Large intestine (tissue), 3 donors: ENCODE data around the gene OOSP1. TPM values are rescaled to one million over a fixed set of nuclear protein-coding genes. Genes with fewer than 3 reads are reported as not detected.

Experiments used
- DNase-seq, 2 donors: peaks; one replicate each; pipeline versions ENCODE4 v3.0.0 to v3.0.0-alpha.2; 2013
- H3K27ac ChIP-seq: one replicate; pipeline ENCODE4 v1.5.1; 2013; ENCODE audit warnings: low read length
- H3K27me3 ChIP-seq: 2 replicates; pipeline ENCODE4 v1.6.1; 2013; ENCODE audit warnings: low read length; ENCODE audit not compliant: control insufficient read depth, insufficient read depth
- H3K36me3 ChIP-seq: 2 replicates; pipeline ENCODE4 v1.6.1; 2013; ENCODE audit warnings: low read length; ENCODE audit not compliant: control insufficient read depth, insufficient read depth
- H3K4me1 ChIP-seq: one replicate; pipeline ENCODE4 v1.6.1; 2013; ENCODE audit warnings: low read length; ENCODE audit not compliant: control insufficient read depth, insufficient read depth
- H3K4me3 ChIP-seq: one replicate; pipeline ENCODE4 v1.5.1; 2013; ENCODE audit warnings: low read length
- H3K9me3 ChIP-seq: one replicate; pipeline ENCODE4 v1.6.1; 2013; ENCODE audit warnings: mild to moderate bottlenecking, low read depth, low read length, moderate library complexity; ENCODE audit not compliant: control insufficient read depth
- WGBS: methylation state at CpG from one replicate; pipeline ENCODE4 v1.1.5; 2013; ENCODE audit warnings: low lambda C conversion rate; ENCODE audit not compliant: insufficient coverage; 5-methylcytosine and 5-hydroxymethylcytosine counted together
- polyA plus RNA-seq: library from polyadenylated mRNA; unstranded; fragments of 120-200 nt; gene quantifications from one replicate; pipeline ENCODE4 v1.2.1, GENCODE V29; 2013

Gene OOSP1
- polyA plus RNA-seq, 1 donor = not detected

GRCh38 chr11:59957094-59957493, 18.9 kb downstream of the OOSP1 start:
- Histone ChIP-seq H3K36me3 (no peaks in the 10 kb centered on the region), H3K4me3 (no peak overlapping the region), H3K27me3 (no peaks in the 10 kb centered on the region), H3K9me3 (no peaks in the 10 kb centered on the region), H3K4me1 (peaks cover 7% of the 10 kb centered on the region), H3K27ac (no peak overlapping the region)
- DNase-seq = no peak
- no CpG with 5 or more reads among the region's 4 CpGs for WGBS

GRCh38 chr11:59960502-59961381, 22.5 kb downstream of the OOSP1 start:
- WGBS = 82% methylated on average over 4 of the region's 9 CpGs
- H3K9me3 ChIP-seq = no peaks in the 10 kb centered on the region
- DNase-seq = peak; percentile 47 to 81
- peaks cover 7% of the 10 kb centered on the region for H3K4me1 ChIP-seq
- H3K4me3 ChIP-seq = no peak overlapping the region
- no peaks in the 10 kb centered on the region for H3K36me3 ChIP-seq
- H3K27me3 ChIP-seq = no peaks in the 10 kb centered on the region
- H3K27ac ChIP-seq = peak overlapping the region; percentile 45

GRCh38 chr11:59962107-59962482, 23.9 kb downstream of the OOSP1 start:
- WGBS = 80% methylated on average over 1 of the region's 2 CpGs
- no peak overlapping the region for H3K27ac ChIP-seq

GRCh38 chr11:59963733-59964132, 25.5 kb downstream of the OOSP1 start, which contains the start of gene OOSP4A:
Gene OOSP4A (plus strand): TSS chr11:59964033. CDS start chr11:59964033, 0 bp downstream.
- no peak within 1 kb of the TSS for H3K27ac ChIP-seq
- H3K4me1 ChIP-seq = peaks cover 7% of the 10 kb centered on the region
- DNase-seq = no peak
- H3K9me3 ChIP-seq = no peaks in the 10 kb centered on the region
- 100% methylated on average over 1 of the region's 3 CpGs for WGBS
- H3K27me3 ChIP-seq = no peaks in the 10 kb centered on the region
- no peak within 1 kb of the TSS for H3K4me3 ChIP-seq
- H3K36me3 ChIP-seq = no peaks in the 10 kb centered on the region

More at GRCh38 chr11:59962107-59962482, 23.9 kb downstream of the OOSP1 start:
- Histone ChIP-seq H3K9me3 (no peaks in the 10 kb centered on the region), H3K27me3 (no peaks in the 10 kb centered on the region), H3K36me3 (no peaks in the 10 kb centered on the region), H3K4me1 (peaks cover 7% of the 10 kb centered on the region), H3K4me3 (no peak overlapping the region)
- DNase-seq = no peak

- Histone ChIP-seq H3K27ac (no peak overlapping the region), H3K4me3 (no peak overlapping the region), H3K9me3 (no peaks in the 10 kb centered on the region), H3K36me3 (no peaks in the 10 kb centered on the region), H3K27me3 (no peaks in the 10 kb centered on the region), H3K4me1 (peaks cover 3% of the 10 kb centered on the region)
- WGBS = 100% methylated on average over 1 of the region's 7 CpGs
- DNase-seq = no peak
These were observed 27.2 kb downstream of the OOSP1 start for GRCh38 chr11:59965424-59965823.

- no CpG with 5 or more reads among the region's 3 CpGs for WGBS
These were observed 28.0 kb downstream of the OOSP1 start for GRCh38 chr11:59966201-59966600.

GRCh38 chr11:59967677-59968394, 29.6 kb downstream of the OOSP1 start:
- Histone ChIP-seq H3K4me1 (no peaks in the 10 kb centered on the region), H3K36me3 (no peaks in the 10 kb centered on the region), H3K9me3 (no peaks in the 10 kb centered on the region), H3K4me3 (no peak overlapping the region), H3K27me3 (no peaks in the 10 kb centered on the region), H3K27ac (no peak overlapping the region)
- DNase-seq = no peak
- WGBS = no CpG with 5 or more reads among the region's 3 CpGs

More at GRCh38 chr11:59966201-59966600, 28.0 kb downstream of the OOSP1 start:
- Histone ChIP-seq H3K9me3 (no peaks in the 10 kb centered on the region), H3K4me3 (no peak overlapping the region), H3K27me3 (no peaks in the 10 kb centered on the region), H3K27ac (no peak overlapping the region), H3K4me1 (no peaks in the 10 kb centered on the region), H3K36me3 (no peaks in the 10 kb centered on the region)
- no peak for DNase-seq

- Histone ChIP-seq H3K9me3 (no peaks in the 10 kb centered on the region), H3K36me3 (no peaks in the 10 kb centered on the region), H3K4me3 (no peak overlapping the region), H3K4me1 (no peaks in the 10 kb centered on the region), H3K27me3 (no peaks in the 10 kb centered on the region), H3K27ac (no peak overlapping the region)
- no peak for DNase-seq
- no CpG with 5 or more reads among the region's 1 CpG for whole genome bisulfite sequencing
These were observed 30.2 kb downstream of the OOSP1 start for GRCh38 chr11:59968395-59968783.

- Histone ChIP-seq H3K36me3 (no peaks in the 10 kb centered on the region), H3K27me3 (no peaks in the 10 kb centered on the region), H3K9me3 (no peaks in the 10 kb centered on the region), H3K27ac (no peak overlapping the region), H3K4me3 (no peak overlapping the region), H3K4me1 (no peaks in the 10 kb centered on the region)
- 20% methylated on average over 1 of the region's 5 CpGs for WGBS
- DNase-seq = no peak
These were observed 34.9 kb downstream of the OOSP1 start for GRCh38 chr11:59973097-59973496.

GRCh38 chr11:59981106-59981770, 43.0 kb downstream of the OOSP1 start:
- peak in 1 of 2 donors; percentile 8 for DNase-seq
- H3K27ac ChIP-seq = no peak overlapping the region
- H3K4me3 ChIP-seq = no peak overlapping the region
- no peaks in the 10 kb centered on the region for H3K36me3 ChIP-seq
- H3K27me3 ChIP-seq = no peaks in the 10 kb centered on the region
- no peaks in the 10 kb centered on the region for H3K9me3 ChIP-seq
- 84% methylated on average over 4 of the region's 4 CpGs for WGBS
- H3K4me1 ChIP-seq = no peaks in the 10 kb centered on the region
